GM20000 (cell line): ENCODE measurements around the gene DKC1.
"Not testable (repeated sequence)": the region's sequence is repeated elsewhere in the genome, so short reads cannot be mapped to it uniquely, and the experiment has no call there.

Experiments used
- DNase-seq: peaks from one replicate; pipeline ENCODE4 v3.0.0; 2012; ENCODE audit warnings: low spot score
- TF ChIP-seq, protein P1 (sequence below): IDR thresholded peaks from 2 replicates; pipeline ENCODE4 v1.5.1; 2012; ENCODE audit warnings: mild to moderate bottlenecking, control low read depth; ENCODE audit errors: extremely low read depth, missing control alignments

DKC1 gene

DNA sequence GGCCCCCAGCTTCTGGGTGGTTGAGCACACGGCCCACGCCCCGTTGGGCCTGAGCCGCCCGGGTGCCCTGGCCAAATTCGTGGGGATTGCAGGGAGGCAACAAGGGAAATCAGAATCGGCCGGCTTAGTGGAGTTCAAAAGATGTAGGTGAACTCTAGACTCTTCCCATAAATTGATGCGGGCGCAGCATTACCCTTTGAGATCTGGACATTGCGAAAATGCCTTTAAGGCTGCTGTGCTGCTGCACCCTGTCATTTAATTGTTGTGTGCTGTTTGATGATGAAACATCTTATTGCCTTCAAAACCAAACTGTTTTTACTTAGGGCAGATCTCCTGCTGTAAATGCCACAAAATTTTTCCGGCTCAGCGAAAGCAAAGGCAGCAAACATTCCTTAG, 43.0 kb downstream of the DKC1 start:
- no peak for DNase-seq
- TF ChIP-seq, protein P1, sequence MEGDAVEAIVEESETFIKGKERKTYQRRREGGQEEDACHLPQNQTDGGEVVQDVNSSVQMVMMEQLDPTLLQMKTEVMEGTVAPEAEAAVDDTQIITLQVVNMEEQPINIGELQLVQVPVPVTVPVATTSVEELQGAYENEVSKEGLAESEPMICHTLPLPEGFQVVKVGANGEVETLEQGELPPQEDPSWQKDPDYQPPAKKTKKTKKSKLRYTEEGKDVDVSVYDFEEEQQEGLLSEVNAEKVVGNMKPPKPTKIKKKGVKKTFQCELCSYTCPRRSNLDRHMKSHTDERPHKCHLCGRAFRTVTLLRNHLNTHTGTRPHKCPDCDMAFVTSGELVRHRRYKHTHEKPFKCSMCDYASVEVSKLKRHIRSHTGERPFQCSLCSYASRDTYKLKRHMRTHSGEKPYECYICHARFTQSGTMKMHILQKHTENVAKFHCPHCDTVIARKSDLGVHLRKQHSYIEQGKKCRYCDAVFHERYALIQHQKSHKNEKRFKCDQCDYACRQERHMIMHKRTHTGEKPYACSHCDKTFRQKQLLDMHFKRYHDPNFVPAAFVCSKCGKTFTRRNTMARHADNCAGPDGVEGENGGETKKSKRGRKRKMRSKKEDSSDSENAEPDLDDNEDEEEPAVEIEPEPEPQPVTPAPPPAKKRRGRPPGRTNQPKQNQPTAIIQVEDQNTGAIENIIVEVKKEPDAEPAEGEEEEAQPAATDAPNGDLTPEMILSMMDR = no peak

- TF ChIP-seq, protein P1 = no peak
- DNase-seq = no peak
These were observed 44.3 kb downstream of the DKC1 start for GRCh38 chrX:154806837-154807501.

GRCh38 chrX:154809939-154810665, 47.4 kb downstream of the DKC1 start:
- TF ChIP-seq, protein P1 = no peak
- DNase-seq = no peak

GRCh38 chrX:154812341-154813101, 49.9 kb downstream of the DKC1 start:
- TF ChIP-seq, protein P1 = no peak
- no peak for DNase-seq

GRCh38 chrX:154813801-154814200, 51.1 kb downstream of the DKC1 start:
- TF ChIP-seq, protein P1 = no peak
- no peak for DNase-seq

GRCh38 chrX:154815274-154815818, 52.7 kb downstream of the DKC1 start:
- DNase-seq = no peak
- TF ChIP-seq, protein P1 = no peak

- DNase-seq = not testable (repeated sequence)
These were observed 53.7 kb downstream of the DKC1 start for GRCh38 chrX:154816326-154816898.

- not testable (repeated sequence) for DNase-seq
These were observed 54.5 kb downstream of the DKC1 start for GRCh38 chrX:154817048-154817618.
